Left lung (tissue), 10 donors: Measurements from ENCODE around the gene KXD1. TPM values are rescaled to one million over a fixed set of nuclear protein-coding genes. Genes with fewer than 3 reads are reported as not detected.
"Not testable (repeated sequence)": the region's sequence is repeated elsewhere in the genome, so short reads cannot be mapped to it uniquely, and the experiment has no call there.

Experiments
- ATAC-seq: fragments of 200-7000 bp; cut with Tn5 transposase; one replicate; pipeline ENCODE4 v1.9.1; 2020; ENCODE audit warnings: moderate library complexity
- DNase-seq, 4 donors: peaks; one replicate each; pipeline ENCODE4 v3.0.0-alpha.2; 2013 to 2020
- H3K27ac ChIP-seq, 2 donors: fragments of 200-600 bp; sonication (generic) in 1 of 2; one replicate each; pipeline versions ENCODE4 v1.5.0 to v1.8.0; 2020 to 2021
- H3K27me3 ChIP-seq, 2 donors: fragments of 200-600 bp; sonication (generic) in 1 of 2; one replicate each; pipeline versions ENCODE4 v1.5.0 to v1.8.0; 2020 to 2021
- H3K36me3 ChIP-seq, 2 donors: fragments of 200-600 bp; sonication (generic) in 1 of 2; one replicate each; pipeline versions ENCODE4 v1.5.0 to v1.8.0; 2020 to 2021
- H3K4me1 ChIP-seq, 2 donors: fragments of 200-600 bp; one replicate each; pipeline ENCODE4 v1.8.0; 2021
- H3K4me3 ChIP-seq, 2 donors: fragments of 200-600 bp; sonication (generic) in 1 of 2; one replicate each; pipeline versions ENCODE4 v1.5.0 to v1.8.0; 2020 to 2021; ENCODE audit warnings: mild to moderate bottlenecking in 1 of 2
- H3K9me3 ChIP-seq, 2 donors: fragments of 200-600 bp; sonication (generic) in 1 of 2; one replicate each; pipeline versions ENCODE4 v1.5.0 to v1.8.0; 2020 to 2021
- CTCF ChIP-seq, 2 donors: fragments of 200-600 bp; sonication (generic) in 1 of 2; IDR thresholded peaks; one replicate each; pipeline versions ENCODE4 v1.5.0 to v1.8.0; 2021; ENCODE audit warnings: antibody characterized with exemption in 2 of 2
- intact Hi-C, 2 donors: fragments of 100-400 bp; cut with DNase I; formaldehyde crosslinking; loops; one replicate each; pipeline versions ENCODE4 v1.11.2 to v1.14.2; 2022
- polyA plus RNA-seq, 6 donors: library from polyadenylated mRNA; unstranded; fragments of 120-200 nt; gene quantifications; one replicate each; pipeline ENCODE4 v1.2.1, GENCODE V29; 2013; ENCODE audit not compliant: insufficient read length in 6 of 6
- total RNA-seq, 2 donors: library from RNA; stranded (reverse); fragmentation: NEBNext Ultra II Directional; extraction: Animal tissue kit (Norgen Biotek cat#: 25700); gene quantifications; one replicate each; pipeline ENCODE4 v1.2.1, GENCODE V29; 2021
- donor health status: DM: no; HTN: yes; CAD: no.
- donor health status: DM: no; HTN: no; CAD: no.

Gene KXD1
- total and polyA plus RNA-seq, 8 donors, result 65.6 to 86.2 (median 71.2) TPM

- H3K4me3 ChIP-seq, result no peak overlapping the region
- ATAC-seq (no peak), DNase-seq (no peak)
- no peak overlapping the region for H3K27ac ChIP-seq
- no peaks in the 10 kb centered on the region for H3K9me3 ChIP-seq
- intact Hi-C loops, result no loop called here
- TF ChIP-seq CTCF (IDR thresholded peaks at IDR 0.05), result no peak
- no peaks in the 10 kb centered on the region for H3K27me3 ChIP-seq
- peaks cover 0 to 6% of the 10 kb centered on the region in 2 donors for H3K4me1 ChIP-seq
- H3K36me3 ChIP-seq, result peaks cover 0 to 98% of the 10 kb centered on the region in 2 donors
Observed at GRCh38 chr19:18536475-18536874, 21.2 kb upstream of the KXD1 start.

DNA sequence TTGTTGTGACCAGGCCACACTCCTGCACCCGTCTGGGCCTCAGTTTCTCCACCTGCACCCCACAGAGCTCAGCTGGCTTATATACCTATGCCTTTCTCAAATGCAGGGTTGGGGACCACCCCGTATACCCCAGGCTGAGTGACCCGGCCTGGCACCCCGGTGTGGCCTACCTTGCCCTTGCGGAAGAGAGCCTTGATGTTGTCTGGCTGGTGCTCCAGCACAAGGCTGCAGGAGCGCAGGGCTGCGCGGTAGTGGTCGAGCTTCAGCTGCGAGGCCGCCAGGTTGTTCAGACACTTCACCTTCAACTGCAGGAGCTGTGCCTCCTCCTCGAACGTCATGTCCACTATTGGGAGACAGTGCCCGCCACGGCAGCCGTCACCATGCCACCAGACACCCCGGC lies 20.2 kb upstream of the KXD1 start:
- Histone ChIP-seq H3K4me3 (no peak overlapping the region), H3K27ac (no peak overlapping the region), H3K36me3 (peaks cover 0 to 92% of the 10 kb centered on the region in 2 donors), H3K27me3 (no peaks in the 10 kb centered on the region), H3K9me3 (no peaks in the 10 kb centered on the region), H3K4me1 (peaks cover 0 to 15% of the 10 kb centered on the region in 2 donors)
- ATAC-seq (no peak), DNase-seq (no peak)
- intact Hi-C loops, result no loop called here
- no peak for TF ChIP-seq CTCF (IDR thresholded peaks at IDR 0.05)

- Histone ChIP-seq H3K9me3 (no peaks in the 10 kb centered on the region), H3K27ac (no peak overlapping the region), H3K36me3 (peaks cover 0 to 85% of the 10 kb centered on the region in 2 donors), H3K4me1 (peaks cover 0 to 17% of the 10 kb centered on the region in 2 donors), H3K4me3 (no peak overlapping the region), H3K27me3 (no peaks in the 10 kb centered on the region)
- TF ChIP-seq CTCF (IDR thresholded peaks at IDR 0.05), result no peak
- DNase-seq, result no peak
- ATAC-seq, result no peak
- intact Hi-C loops, result no loop called here
Observed at GRCh38 chr19:18538115-18538514, 19.6 kb upstream of the KXD1 start.

DNA sequence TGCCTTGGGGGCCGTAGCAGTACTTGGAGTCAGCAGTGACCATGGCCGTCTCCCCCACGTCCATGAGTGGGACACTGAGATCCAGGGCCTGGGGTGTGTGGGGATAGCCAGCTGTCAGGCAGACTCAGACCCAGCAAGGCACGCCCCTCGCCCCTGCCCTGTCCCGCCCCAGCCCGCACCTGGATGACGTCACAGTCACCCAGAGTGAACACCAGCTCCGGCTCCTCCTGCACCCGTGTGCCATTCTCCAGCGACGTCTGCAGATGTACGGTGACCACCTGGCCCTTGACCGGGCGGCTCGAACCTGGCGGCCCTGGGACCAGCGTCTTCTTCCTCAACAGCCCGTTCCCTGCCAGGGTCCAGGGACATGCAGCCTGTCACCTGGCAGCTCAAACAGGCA lies 18.3 kb upstream of the KXD1 start:
- no peak overlapping the region for H3K4me3 ChIP-seq
- no peak for DNase-seq
- H3K36me3 ChIP-seq, result peaks cover 0 to 74% of the 10 kb centered on the region in 2 donors
- no peaks in the 10 kb centered on the region for H3K27me3 ChIP-seq
- intact Hi-C loops, result no loop called here
- H3K27ac ChIP-seq, result no peak overlapping the region
- no peaks in the 10 kb centered on the region for H3K9me3 ChIP-seq
- peaks cover 0 to 23% of the 10 kb centered on the region in 2 donors for H3K4me1 ChIP-seq
- ATAC-seq, result no peak
- no peak for TF ChIP-seq CTCF (IDR thresholded peaks at IDR 0.05)

DNA sequence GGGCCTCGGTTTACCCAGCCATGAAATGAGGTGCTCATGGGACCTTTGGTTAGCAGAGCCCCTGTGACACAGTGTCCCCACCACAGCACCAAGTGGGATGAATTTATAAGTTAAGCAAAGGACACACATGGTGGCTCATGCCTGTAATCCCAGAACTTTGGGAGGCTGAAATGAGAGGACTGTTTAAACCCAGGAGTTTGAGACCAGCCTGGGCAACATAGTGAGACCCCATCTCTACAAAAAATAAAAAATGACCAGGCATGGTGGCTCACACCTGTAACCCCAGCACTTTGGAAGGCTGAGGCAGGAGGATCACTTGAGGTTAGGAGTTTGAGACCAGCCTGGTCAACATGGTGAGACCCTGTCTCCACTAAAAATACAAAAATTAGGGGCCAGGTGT lies 17.5 kb upstream of the KXD1 start:
- peaks cover 0 to 27% of the 10 kb centered on the region in 2 donors for H3K4me1 ChIP-seq
- ATAC-seq, H3K9me3 ChIP-seq, H3K4me3 ChIP-seq, intact Hi-C loops, DNase-seq, H3K27ac ChIP-seq, H3K27me3 ChIP-seq: not testable (repeated sequence)
- H3K36me3 ChIP-seq, result peaks cover 0 to 65% of the 10 kb centered on the region in 2 donors

DNA sequence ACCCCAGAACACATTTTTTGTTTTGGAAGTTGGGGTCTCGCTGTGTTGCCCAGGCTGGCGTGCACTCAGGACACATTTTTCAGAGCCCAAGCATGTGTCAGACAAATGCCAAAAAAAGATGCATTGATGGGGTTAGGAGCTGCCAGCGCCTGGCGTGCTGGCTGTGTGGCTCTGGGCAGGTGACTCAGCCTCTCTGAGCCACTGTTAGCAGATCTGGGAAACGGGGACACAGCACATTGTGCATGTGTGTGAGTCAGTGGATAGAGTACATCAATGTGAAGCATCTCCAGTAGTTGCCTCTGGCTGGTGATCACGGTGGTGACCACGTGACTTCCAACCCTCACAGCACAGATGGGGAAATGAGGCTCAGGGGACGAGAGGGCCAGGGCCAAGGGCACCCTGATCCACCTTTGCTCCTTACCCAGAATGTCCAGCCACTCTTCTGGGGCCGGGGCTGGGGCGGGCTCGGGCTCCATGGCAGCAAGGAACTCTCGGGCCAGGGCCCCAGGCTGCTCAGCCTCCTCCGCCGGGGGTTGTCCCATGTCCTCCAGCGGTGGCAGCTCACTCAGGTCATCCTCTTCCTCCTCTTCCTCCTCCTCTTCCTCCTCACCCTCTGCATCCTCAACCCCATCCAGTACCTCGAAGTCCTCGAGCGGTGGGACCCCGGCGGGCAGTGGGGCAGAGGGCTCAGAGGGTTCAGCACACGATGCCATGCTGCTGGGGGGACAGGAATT lies 16.2 kb upstream of the KXD1 start:
- ATAC-seq, result no peak
- Histone ChIP-seq H3K36me3 (peaks cover 0 to 53% of the 10 kb centered on the region in 2 donors), H3K27ac (no peak overlapping the region), H3K27me3 (no peaks in the 10 kb centered on the region), H3K4me3 (no peak overlapping the region), H3K9me3 (no peaks in the 10 kb centered on the region), H3K4me1 (peaks cover 0 to 27% of the 10 kb centered on the region in 2 donors)
- DNase-seq, result no peak
- no peak for TF ChIP-seq CTCF (IDR thresholded peaks at IDR 0.05)
- intact Hi-C loops, result no loop called here
